ENCODE results near the gene KRTCAP2.
"Not testable (repeated sequence)": the region's sequence is repeated elsewhere in the genome, so short reads cannot be mapped to it uniquely, and the experiment has no call there.

The KRTCAP2 gene

GRCh38 chr1:155181371-155182051, 8.4 kb upstream of the KRTCAP2 start:
- no peak for DNase-seq

GRCh38 chr1:155179112-155180031, 6.3 kb upstream of the KRTCAP2 start:
- no peak for DNase-seq

- no peak for DNase-seq
These were observed 5.5 kb upstream of the KRTCAP2 start for GRCh38 chr1:155178441-155179111.

GRCh38 chr1:155177918-155178281, 4.8 kb upstream of the KRTCAP2 start:
- DNase-seq: no peak

GRCh38 chr1:155177192-155177917, 4.3 kb upstream of the KRTCAP2 start:
- DNase-seq: no peak

GRCh38 chr1:155176544-155177071, 3.5 kb upstream of the KRTCAP2 start:
- peak; percentile 61 for DNase-seq

GRCh38 chr1:155175927-155176371, 2.8 kb upstream of the KRTCAP2 start:
- no peak for DNase-seq

- no peak for DNase-seq
These were observed 2.3 kb upstream of the KRTCAP2 start for GRCh38 chr1:155175281-155175926.

- DNase-seq: peak; percentile 77
These were observed 1.5 kb upstream of the KRTCAP2 start for GRCh38 chr1:155174324-155175280.

GRCh38 chr1:155173478-155174323, 597 bp upstream of the KRTCAP2 start, which contains the start of gene TRIM46:
Gene TRIM46, plus strand, starts transcription at chr1:155173849. Its CDS starts 118 bp downstream, at chr1:155173967.
- DNase-seq: peak; percentile 77

- no peak for DNase-seq
These were observed 1.0 kb downstream of the KRTCAP2 start for GRCh38 chr1:155171836-155172731.

- no peak for DNase-seq
These were observed 2.3 kb downstream of the KRTCAP2 start for GRCh38 chr1:155170806-155171205.

- no peak for DNase-seq
These were observed 2.9 kb downstream of the KRTCAP2 start for GRCh38 chr1:155170101-155170785.

- no peak for DNase-seq
These were observed 3.6 kb downstream of the KRTCAP2 start for GRCh38 chr1:155169541-155169940.

- DNase-seq: no peak
These were observed 4.5 kb downstream of the KRTCAP2 start for GRCh38 chr1:155168456-155169210.

- not testable (repeated sequence) for DNase-seq
These were observed 5.0 kb downstream of the KRTCAP2 start for GRCh38 chr1:155168105-155168445.
